SJSA1 (cell line): ENCODE results near the gene NXT1. TPM values are rescaled to one million over a fixed set of nuclear protein-coding genes. Genes with fewer than 3 reads are reported as not detected.

ENCODE experiments used
- DNase-seq, 2 experiments: peaks; one replicate each; pipeline ENCODE4 v3.0.0-alpha.2; 2015 to 2020; ENCODE audit warnings: low spot score in 2 of 2, low read depth in 1 of 2
- H3K27ac ChIP-seq: fragments of 250-450 bp; sonication (Bioruptor Pico); 2 replicates; pipeline ENCODE4 v1.5.1; 2020; ENCODE audit warnings: mild to moderate bottlenecking, moderate library complexity
- H3K27me3 ChIP-seq: fragments of 250-450 bp; sonication (Bioruptor Pico); replicated peaks from 2 replicates; pipeline ENCODE4 v1.5.1; 2020; ENCODE audit warnings: mild to moderate bottlenecking, moderate library complexity
- H3K36me3 ChIP-seq: fragments of 250-450 bp; sonication (Bioruptor Pico); 2 replicates; pipeline ENCODE4 v1.5.1; 2020; ENCODE audit warnings: mild to moderate bottlenecking
- H3K4me1 ChIP-seq: fragments of 250-450 bp; sonication (Bioruptor Pico); replicated peaks from 2 replicates; pipeline ENCODE4 v1.6.1; 2021; ENCODE audit warnings: mild to moderate bottlenecking
- H3K4me3 ChIP-seq: fragments of 250-450 bp; sonication (Bioruptor Pico); 2 replicates; pipeline ENCODE4 v1.5.1; 2020; ENCODE audit warnings: mild to moderate bottlenecking
- H3K9me3 ChIP-seq: fragments of 250-450 bp; sonication (Bioruptor Pico); replicated peaks from 2 replicates; pipeline ENCODE4 v1.5.1; 2020; ENCODE audit warnings: mild to moderate bottlenecking
- total RNA-seq: library from RNA; depleted of rRNA; stranded (reverse); fragments of >200 nt; shearing (Covaris generic); gene quantifications from 2 replicates; pipeline ENCODE4 v1.2.3, GENCODE V29; 2014

NXT1 gene
- total RNA-seq, 1 experiment from 2014 or later: 76.0 TPM

- peaks cover 25% of the 10 kb centered on the region; the same call in 1 of the 2 replicates for H3K4me1 ChIP-seq
- DNase-seq: no peak
- no peak overlapping the region for H3K4me3 ChIP-seq
- H3K27ac ChIP-seq: no peak overlapping the region
- no peaks in the 10 kb centered on the region for H3K9me3 ChIP-seq
- H3K36me3 ChIP-seq: peaks cover 94% of the 10 kb centered on the region
- H3K27me3 ChIP-seq: no peaks in the 10 kb centered on the region
These were observed 20.3 kb downstream of the NXT1 start for GRCh38 chr20:23370873-23371272.

- Histone ChIP-seq H3K4me3 (no peak overlapping the region), H3K27me3 (no peaks in the 10 kb centered on the region), H3K27ac (no peak overlapping the region), H3K36me3 (peaks cover 94% of the 10 kb centered on the region), H3K4me1 (peaks cover 23% of the 10 kb centered on the region; the same call in 1 of the 2 replicates), H3K9me3 (no peaks in the 10 kb centered on the region)
- no peak for DNase-seq
These were observed 20.9 kb downstream of the NXT1 start for GRCh38 chr20:23371496-23371895.

- Histone ChIP-seq H3K4me3 (no peak overlapping the region), H3K27me3 (no peaks in the 10 kb centered on the region), H3K36me3 (peaks cover 81% of the 10 kb centered on the region), H3K4me1 (no peaks in the 10 kb centered on the region), H3K9me3 (no peaks in the 10 kb centered on the region), H3K27ac (no peak overlapping the region)
- no peak for DNase-seq
These were observed 23.9 kb downstream of the NXT1 start for GRCh38 chr20:23374441-23374840.

GRCh38 chr20:23375827-23376226 is 25.2 kb downstream of the NXT1 start:
- H3K4me1 ChIP-seq: no peaks in the 10 kb centered on the region
- H3K27me3 ChIP-seq: no peaks in the 10 kb centered on the region
- no peak overlapping the region for H3K4me3 ChIP-seq
- no peaks in the 10 kb centered on the region for H3K9me3 ChIP-seq
- DNase-seq: no peak
- H3K36me3 ChIP-seq: peaks cover 74% of the 10 kb centered on the region
- no peak overlapping the region for H3K27ac ChIP-seq

- Histone ChIP-seq H3K9me3 (no peaks in the 10 kb centered on the region), H3K36me3 (peaks cover 58% of the 10 kb centered on the region)
These were observed 29.2 kb downstream of the NXT1 start for GRCh38 chr20:23379772-23380171.

GRCh38 chr20:23381876-23382275 is 31.3 kb downstream of the NXT1 start:
- peaks cover 48% of the 10 kb centered on the region for H3K36me3 ChIP-seq
- no peaks in the 10 kb centered on the region for H3K27me3 ChIP-seq
- no peaks in the 10 kb centered on the region for H3K4me1 ChIP-seq
- DNase-seq: no peak
- H3K9me3 ChIP-seq: no peaks in the 10 kb centered on the region
- no peak overlapping the region for H3K4me3 ChIP-seq
- no peak overlapping the region for H3K27ac ChIP-seq

More at GRCh38 chr20:23379772-23380171, 29.2 kb downstream of the NXT1 start:
- H3K27ac ChIP-seq: no peak overlapping the region
- no peak overlapping the region for H3K4me3 ChIP-seq
- H3K27me3 ChIP-seq: no peaks in the 10 kb centered on the region
- no peaks in the 10 kb centered on the region for H3K4me1 ChIP-seq
- no peak for DNase-seq

- no peaks in the 10 kb centered on the region for H3K27me3 ChIP-seq
- no peak for DNase-seq
- no peak overlapping the region for H3K27ac ChIP-seq
- no peak overlapping the region for H3K4me3 ChIP-seq
- no peaks in the 10 kb centered on the region for H3K9me3 ChIP-seq
- H3K36me3 ChIP-seq: peaks cover 59% of the 10 kb centered on the region
- H3K4me1 ChIP-seq: no peaks in the 10 kb centered on the region
These were observed 35.9 kb downstream of the NXT1 start for GRCh38 chr20:23386304-23387117.

- H3K4me3 ChIP-seq: no peak overlapping the region
- no peaks in the 10 kb centered on the region for H3K27me3 ChIP-seq
- no peak for DNase-seq
- no peak overlapping the region for H3K27ac ChIP-seq
- H3K4me1 ChIP-seq: no peaks in the 10 kb centered on the region
- H3K36me3 ChIP-seq: peaks cover 59% of the 10 kb centered on the region
- H3K9me3 ChIP-seq: no peaks in the 10 kb centered on the region
These were observed 36.5 kb downstream of the NXT1 start for GRCh38 chr20:23387118-23387443.

GRCh38 chr20:23390091-23390774 is 39.6 kb downstream of the NXT1 start:
- no peak overlapping the region for H3K27ac ChIP-seq
- H3K4me1 ChIP-seq: no peaks in the 10 kb centered on the region
- H3K4me3 ChIP-seq: no peak overlapping the region
- no peak for DNase-seq
- H3K36me3 ChIP-seq: peaks cover 67% of the 10 kb centered on the region
- no peaks in the 10 kb centered on the region for H3K9me3 ChIP-seq
- no peaks in the 10 kb centered on the region for H3K27me3 ChIP-seq

- Histone ChIP-seq H3K36me3 (peaks cover 66% of the 10 kb centered on the region), H3K27ac (no peak overlapping the region), H3K4me1 (no peaks in the 10 kb centered on the region), H3K4me3 (no peak overlapping the region), H3K9me3 (no peaks in the 10 kb centered on the region), H3K27me3 (no peaks in the 10 kb centered on the region)
- no peak for DNase-seq
These were observed 41.2 kb downstream of the NXT1 start for GRCh38 chr20:23391707-23392310.

- Histone ChIP-seq H3K27me3 (no peaks in the 10 kb centered on the region), H3K27ac (no peak overlapping the region), H3K9me3 (no peaks in the 10 kb centered on the region), H3K4me1 (no peaks in the 10 kb centered on the region), H3K36me3 (peaks cover 55% of the 10 kb centered on the region), H3K4me3 (no peak overlapping the region)
- no peak for DNase-seq
These were observed 43.6 kb downstream of the NXT1 start for GRCh38 chr20:23393996-23394775.

- no peaks in the 10 kb centered on the region for H3K9me3 ChIP-seq
- no peak overlapping the region for H3K27ac ChIP-seq
- H3K4me3 ChIP-seq: no peak overlapping the region
- H3K27me3 ChIP-seq: no peaks in the 10 kb centered on the region
- DNase-seq: no peak
- no peaks in the 10 kb centered on the region for H3K4me1 ChIP-seq
- peaks cover 42% of the 10 kb centered on the region for H3K36me3 ChIP-seq
These were observed 46.5 kb downstream of the NXT1 start for GRCh38 chr20:23396950-23397627.

GRCh38 chr20:23397961-23398360 is 47.4 kb downstream of the NXT1 start:
- Histone ChIP-seq H3K9me3 (no peaks in the 10 kb centered on the region), H3K4me1 (no peaks in the 10 kb centered on the region), H3K27me3 (no peaks in the 10 kb centered on the region), H3K36me3 (peaks cover 44% of the 10 kb centered on the region), H3K4me3 (no peak overlapping the region), H3K27ac (no peak overlapping the region)
- no peak for DNase-seq
